H1 (cell line): Measurements from ENCODE around the gene CCDC197. TPM values are rescaled to one million over a fixed set of nuclear protein-coding genes. Genes with fewer than 3 reads are reported as not detected.

Experiments used
- CTCF ChIA-PET: fragments of 300-600 bp; sonication (Branson Sonifier 250); formaldehyde crosslinking; loops from one replicate; lab custom pipeline; 2021; ENCODE audit not compliant: partially characterized antibody; lab: Charles Lee
- POLR2A ChIA-PET: fragments of 300-600 bp; sonication (Branson Sonifier 250); formaldehyde crosslinking; loops from one replicate; lab custom pipeline; 2021; ENCODE audit warnings: inconsistent platforms; ENCODE audit not compliant: partially characterized antibody; lab: Charles Lee
- DNase-seq, 2 experiments: peaks; one replicate each; pipeline versions ENCODE4 v3.0.0 to v3.0.0-alpha.2; 2010 to 2022; ENCODE audit warnings: low spot score in 2 of 2, low read depth in 1 of 2, mixed read lengths in 1 of 2
- FAIRE-seq: peaks from 2 replicates; lab custom pipeline; 2011; peaks lifted over from hg19 to GRCh38; lab: Jason Lieb, UNC
- H2AFZ ChIP-seq: 2 replicates; pipeline ENCODE4 v1.8.1; 2012; ENCODE audit warnings: low read length, inconsistent platforms
- H2AK5ac ChIP-seq: 2 replicates; pipeline ENCODE4 v1.6.1; 2013; ENCODE audit warnings: low read depth, low read length
- H2BK120ac ChIP-seq: replicated peaks from 2 replicates; pipeline ENCODE3; 2013; ENCODE audit warnings: low read depth, low read length, inconsistent platforms
- H2BK12ac ChIP-seq: 2 replicates; pipeline ENCODE4 v1.6.1; 2013; ENCODE audit warnings: low read depth, low read length
- H2BK15ac ChIP-seq: 2 replicates; pipeline ENCODE4 v1.6.1; 2013; ENCODE audit warnings: low read length
- H2BK20ac ChIP-seq: 2 replicates; pipeline ENCODE4 v1.6.1; 2013; ENCODE audit warnings: low read length
- H2BK5ac ChIP-seq: 2 replicates; pipeline ENCODE4 v1.6.1; 2013; ENCODE audit warnings: low read depth, low read length
- H3K14ac ChIP-seq: 2 replicates; pipeline ENCODE4 v1.6.1; 2013; ENCODE audit warnings: inconsistent platforms; ENCODE audit not compliant: insufficient read length
- H3K18ac ChIP-seq: 2 replicates; pipeline ENCODE4 v1.6.1; 2013; ENCODE audit warnings: low read length; ENCODE audit errors: extremely low read depth
- H3K23ac ChIP-seq: 2 replicates; pipeline ENCODE4 v1.6.1; 2013; ENCODE audit warnings: inconsistent platforms; ENCODE audit not compliant: insufficient read length
- H3K23me2 ChIP-seq: 2 replicates; pipeline ENCODE4 v1.6.1; 2013; ENCODE audit warnings: low read depth, low read length
- H3K27ac ChIP-seq: 2 replicates; pipeline ENCODE4 v1.6.1; 2011; ENCODE audit warnings: low read depth, low read length, inconsistent platforms
- H3K27me3 ChIP-seq, 4 experiments: replicated peaks in 1 of 4; 1 replicate in 1 of 4; 2 replicates in 3 of 4; pipeline versions ENCODE4 v1.6.1 to v1.8.1; 2011 to 2013; ENCODE audit warnings: low read length in 3 of 4, mild to moderate bottlenecking in 3 of 4, inconsistent platforms in 2 of 4, mixed read lengths in 2 of 4, moderate library complexity in 1 of 4; ENCODE audit not compliant: control insufficient read depth in 3 of 4, insufficient read depth in 3 of 4; ENCODE audit errors: extremely low read depth in 1 of 4
- H3K36me3 ChIP-seq, 4 experiments: 2 replicates each; pipeline versions ENCODE4 v1.6.1 to v1.8.1; 2011 to 2013; ENCODE audit warnings: mild to moderate bottlenecking in 4 of 4, low read length in 3 of 4, moderate library complexity in 2 of 4, control low read depth in 1 of 4, inconsistent platforms in 1 of 4; ENCODE audit not compliant: insufficient read depth in 4 of 4, control insufficient read depth in 2 of 4
- H3K4ac ChIP-seq: replicated peaks from 2 replicates; pipeline ENCODE3; 2013; ENCODE audit warnings: low read length, low read depth, mixed read lengths, inconsistent platforms; ENCODE audit not compliant: insufficient read length
- H3K4me1 ChIP-seq, 4 experiments: replicated peaks in 1 of 4; 1 replicate in 1 of 4; 2 replicates in 3 of 4; pipeline versions ENCODE4 v1.6.1 to v1.8.1; 2011 to 2013; ENCODE audit warnings: low read length in 3 of 4, inconsistent platforms in 2 of 4, mixed read lengths in 1 of 4; ENCODE audit not compliant: insufficient read depth in 4 of 4, control insufficient read depth in 3 of 4
- H3K4me2 ChIP-seq, 2 experiments: 2 replicates each; pipeline versions ENCODE4 v1.6.1 to v1.8.1; 2011 to 2013; ENCODE audit warnings: low read depth in 2 of 2, low read length in 2 of 2, control low read depth in 1 of 2, inconsistent platforms in 1 of 2, mild to moderate bottlenecking in 1 of 2; ENCODE audit not compliant: insufficient read depth in 1 of 2
- H3K4me3 ChIP-seq, 4 experiments: fragments of 200-600, 300-600 bp in 1 of 4; sonication (generic), shearing (Covaris generic), sonication (Bioruptor Twin) in 1 of 4; 2 replicates each; pipeline versions ENCODE4 v1.5.1 to v1.8.1; 2011 to 2016; ENCODE audit warnings: low read length in 4 of 4, low read depth in 3 of 4, control low read depth in 2 of 4, inconsistent platforms in 2 of 4, mild to moderate bottlenecking in 2 of 4, mixed read lengths in 1 of 4, moderate library complexity in 1 of 4; ENCODE audit not compliant: insufficient read depth in 2 of 4; ENCODE audit errors: extremely low read depth in 1 of 4
- H3K56ac ChIP-seq: replicated peaks from 2 replicates; pipeline ENCODE3; 2013; ENCODE audit warnings: low read depth, mild to moderate bottlenecking, mixed read lengths, low read length, inconsistent platforms; ENCODE audit not compliant: insufficient read length
- H3K79me1 ChIP-seq: 2 replicates; pipeline ENCODE4 v1.6.1; 2013; ENCODE audit warnings: low read depth, low read length, control low read depth
- H3K79me2 ChIP-seq, 2 experiments: 2 replicates each; pipeline versions ENCODE4 v1.6.1 to v1.8.1; 2012 to 2013; ENCODE audit warnings: low read length in 2 of 2, mild to moderate bottlenecking in 2 of 2, inconsistent platforms in 1 of 2; ENCODE audit not compliant: insufficient read depth in 2 of 2, control insufficient read depth in 1 of 2
- H3K9ac ChIP-seq, 4 experiments: replicated peaks in 1 of 4; 1 replicate in 1 of 4; 2 replicates in 3 of 4; pipeline versions ENCODE4 v1.6.1 to v1.8.1; 2011 to 2013; ENCODE audit warnings: low read depth in 3 of 4, low read length in 3 of 4, control low read depth in 2 of 4, mild to moderate bottlenecking in 2 of 4, moderate library complexity in 2 of 4, inconsistent platforms in 1 of 4; ENCODE audit errors: extremely low read depth in 1 of 4
- H3K9me3 ChIP-seq, 2 experiments: 2 replicates each; pipeline versions ENCODE4 v1.6.1 to v1.8.1; 2012 to 2013; ENCODE audit warnings: mild to moderate bottlenecking in 2 of 2, moderate library complexity in 2 of 2, control low read depth in 1 of 2, inconsistent platforms in 1 of 2, low read depth in 1 of 2, low read length in 1 of 2, mixed read lengths in 1 of 2; ENCODE audit not compliant: insufficient read depth in 2 of 2
- H4K20me1 ChIP-seq, 2 experiments: replicated peaks in 1 of 2; 2 replicates each; pipeline versions ENCODE3 to v1.8.1; 2011 to 2013; ENCODE audit warnings: inconsistent platforms in 2 of 2, low read length in 2 of 2, mild to moderate bottlenecking in 1 of 2; ENCODE audit not compliant: insufficient read depth in 2 of 2, control insufficient read depth in 1 of 2
- H4K5ac ChIP-seq: 2 replicates; pipeline ENCODE4 v1.6.1; 2013; ENCODE audit warnings: low read length, low read depth, mixed read lengths, inconsistent platforms; ENCODE audit not compliant: insufficient read length
- H4K8ac ChIP-seq: 2 replicates; pipeline ENCODE4 v1.8.0; 2013; ENCODE audit warnings: mild to moderate bottlenecking, moderate library complexity, low read length, inconsistent platforms; ENCODE audit not compliant: insufficient read depth; ENCODE audit errors: extremely low read depth
- H4K91ac ChIP-seq: replicated peaks from 2 replicates; pipeline ENCODE3; 2013; ENCODE audit warnings: low read length, mixed read lengths, inconsistent platforms; ENCODE audit not compliant: insufficient read length
- FOSL1 ChIP-seq: IDR thresholded peaks from 2 replicates; pipeline ENCODE4 v1.6.1; 2011; ENCODE audit warnings: mild to moderate bottlenecking, low read depth, low read length, moderate library complexity; ENCODE audit not compliant: insufficient read depth
- GTF2F1 ChIP-seq: IDR thresholded peaks from 2 replicates; pipeline ENCODE4 v1.6.1; 2012; ENCODE audit warnings: low read depth, low read length, improper control_type of control experiment, borderline replicate concordance
- KDM4A ChIP-seq: IDR thresholded peaks from one replicate; pipeline ENCODE4 v1.7.1; 2012; ENCODE audit warnings: low read depth, mild to moderate bottlenecking, moderate library complexity, low read length, inconsistent platforms; ENCODE audit not compliant: severe bottlenecking
- RNF2 ChIP-seq: fragments of 200-900, 300-1000 bp; sonication (generic); IDR thresholded peaks from 2 replicates; pipeline ENCODE4 v1.7.1; 2016; ENCODE audit warnings: borderline replicate concordance, low read depth, mild to moderate bottlenecking, antibody characterized with exemption, low read length; ENCODE audit not compliant: poor library complexity, severe bottlenecking; ENCODE audit errors: missing control alignments
- SAP30 ChIP-seq: fragments of 300-600 bp; sonication (generic); IDR thresholded peaks from 2 replicates; pipeline ENCODE4 v1.7.1; 2012; ENCODE audit warnings: low read length, moderate library complexity, mild to moderate bottlenecking, inconsistent platforms; ENCODE audit not compliant: insufficient read depth, insufficient replicate concordance
- SIRT6 ChIP-seq: IDR thresholded peaks from one replicate; pipeline ENCODE4 v1.7.1; 2012; ENCODE audit warnings: low read length, inconsistent platforms
- TAF7 ChIP-seq: optimal IDR thresholded peaks from 2 replicates; pipeline ENCODE3; 2011; ENCODE audit warnings: low read depth, mild to moderate bottlenecking, inconsistent platforms, low read length, moderate library complexity, borderline replicate concordance
- WGBS, 2 experiments: shearing (Covaris generic) in 1 of 2; methylation state at CpG; one replicate each; pipeline versions ENCODE4 v1.1.6 to v1.1.7; 2013 to 2015; ENCODE audit warnings: low lambda C conversion rate in 2 of 2, mixed read lengths in 2 of 2, inconsistent platforms in 1 of 2, low coverage in 1 of 2, missing lambda C conversion rate in 1 of 2; ENCODE audit not compliant: insufficient replicate concordance in 2 of 2, insufficient coverage in 1 of 2, insufficient read length in 1 of 2; ENCODE audit errors: extremely low coverage in 1 of 2, missing lambda C conversion rate in 1 of 2; 5-methylcytosine and 5-hydroxymethylcytosine counted together
- polyA plus RNA-seq, 7 experiments: library from polyadenylated mRNA; depleted of rRNA in 3 of 7; stranded (reverse) in 5 of 7; unstranded in 2 of 7; fragments of >200 nt in 5 of 7; fragments of 200-250 nt in 2 of 7; gene quantifications; 1 replicate in 5 of 7; 2 replicates in 1 of 7; 4 replicates in 1 of 7; pipeline versions ENCODE4 v1.2.1 to v1.2.3, GENCODE V29; 2011 to 2013; ENCODE audit warnings: missing spikeins in 2 of 7, mixed read lengths in 2 of 7
- total RNA-seq: library from RNA; stranded (reverse); fragmentation: NEBNext Ultra II Directional; extraction: Animal tissue kit (Norgen Biotek cat#: 25700); gene quantifications from 2 replicates; pipeline ENCODE4 v1.2.1, GENCODE V29; 2021

The CCDC197 gene
- total and polyA plus RNA-seq, 2 of the 8 experiments (the other 6 are each of a cell fraction or from before 2014, with no cell fraction given) = not detected

DNA sequence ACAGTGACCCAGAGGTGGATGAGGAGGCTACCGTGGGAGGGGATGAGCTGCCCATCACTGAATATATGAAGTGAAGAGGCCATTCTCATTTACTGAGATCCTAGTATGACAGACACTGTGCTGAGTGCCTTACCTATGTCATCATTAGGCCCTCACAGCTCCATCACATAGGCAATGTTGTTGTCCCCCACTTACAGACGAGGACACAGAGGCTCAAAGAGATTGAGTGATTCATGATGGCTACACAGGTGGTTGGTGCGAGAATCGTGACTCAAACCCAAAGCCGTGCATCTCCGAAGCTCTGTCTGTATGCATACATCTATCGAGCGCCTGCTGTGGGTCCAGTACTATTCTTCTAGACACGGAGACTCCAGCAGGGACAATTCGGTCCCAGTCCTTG is 5.9 kb upstream of the CCDC197 start:
- POLR2A ChIA-PET = interaction anchor here (1.7 kb wide), 1 partner anchor 55 kb away, joined by 6 read pairs; no protein-coding TSS in a partner anchor
- no peaks in the 10 kb centered on the region for H3K79me1 ChIP-seq
- CTCF ChIA-PET = interaction anchor here (0.6 to 20.5 kb wide), 8 partner anchors 9 to 50 kb away, joined by 3 to 484 read pairs (median 8); partner anchors contain the start of gene ASB2
- no peak overlapping the region for H4K91ac ChIP-seq
- H2AFZ ChIP-seq = no peak overlapping the region
- H2BK20ac ChIP-seq = no peak overlapping the region
- H3K4me3 ChIP-seq = no peak overlapping the region
- no peak overlapping the region for H3K4ac ChIP-seq
- no peaks in the 10 kb centered on the region for H3K36me3 ChIP-seq
- H3K9me3 ChIP-seq = no peaks in the 10 kb centered on the region
- no peak overlapping the region for H4K8ac ChIP-seq
- no peak overlapping the region for H2BK120ac ChIP-seq
- H3K4me1 ChIP-seq = peaks cover 0 to 14% (median 4%) of the 10 kb centered on the region in 4 experiments; a peak in 4 of 7 replicates
- FAIRE-seq (no peak), DNase-seq (no peak)
- H2BK5ac ChIP-seq = no peak overlapping the region
- no peak overlapping the region for H3K9ac ChIP-seq
- no peak overlapping the region for H2AK5ac ChIP-seq
- 90% methylated on average over 10 of the region's 10 CpGs; no CpG with 5 or more reads in 1 of the 2 experiments for WGBS, 2 experiments
- no peaks in the 10 kb centered on the region for H4K20me1 ChIP-seq
- no peak overlapping the region for H3K27ac ChIP-seq
- H3K18ac ChIP-seq = no peak overlapping the region
- H3K4me2 ChIP-seq = no peak overlapping the region
- H3K23ac ChIP-seq = no peak overlapping the region
- no peak overlapping the region for H2BK12ac ChIP-seq
- no peak overlapping the region for H3K56ac ChIP-seq
- no peak overlapping the region for H2BK15ac ChIP-seq
- no peak overlapping the region for H4K5ac ChIP-seq
- no peaks in the 10 kb centered on the region for H3K27me3 ChIP-seq
- no peak overlapping the region for H3K14ac ChIP-seq
- no peaks in the 10 kb centered on the region for H3K79me2 ChIP-seq
- peaks cover 3% of the 10 kb centered on the region; the same call in 1 of the 2 replicates for H3K23me2 ChIP-seq
- TF ChIP-seq SIRT6 (no peak), KDM4A (no peak), RNF2 (no peak), GTF2F1 (no peak), FOSL1 (no peak), TAF7 (no peak), SAP30 (no peak)
